ENCODE data around the gene TMCO5A.
"Not testable (repeated sequence)": the region's sequence is repeated elsewhere in the genome, so short reads cannot be mapped to it uniquely, and the experiment has no call there.

The TMCO5A gene
- total RNA-seq = 0 reads per million in 2 experiments

- DNase-seq (ENCODE audit: low read depth) = no peak
Observed at GRCh38 chr15:37934340-37934739, at the start of gene TMCO5A. Gene TMCO5A, plus strand, starts transcription at chr15:37934640. Its CDS starts 1,684 bp downstream, at chr15:37936324.

DNA sequence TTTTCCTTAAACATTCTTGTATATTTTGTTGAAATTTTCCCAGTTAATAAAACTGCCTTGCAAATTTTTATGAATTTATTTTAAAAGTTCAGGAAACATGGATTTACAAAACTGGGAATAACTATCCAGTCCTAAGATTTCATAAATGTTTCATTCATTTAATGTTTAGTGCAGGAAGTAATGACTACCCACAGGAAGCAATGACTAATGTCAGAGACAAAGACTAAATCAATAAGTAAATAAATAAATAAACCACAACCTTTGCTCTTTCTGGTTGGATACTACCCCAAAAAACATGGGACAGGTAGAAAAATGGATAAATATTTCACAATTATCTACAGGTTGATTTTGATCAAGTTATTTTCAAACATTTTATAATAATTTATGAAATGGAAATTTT lies 48.8 kb upstream of the TMCO5A start:
- DNase-seq (ENCODE audit: low read depth) = no peak

DNA sequence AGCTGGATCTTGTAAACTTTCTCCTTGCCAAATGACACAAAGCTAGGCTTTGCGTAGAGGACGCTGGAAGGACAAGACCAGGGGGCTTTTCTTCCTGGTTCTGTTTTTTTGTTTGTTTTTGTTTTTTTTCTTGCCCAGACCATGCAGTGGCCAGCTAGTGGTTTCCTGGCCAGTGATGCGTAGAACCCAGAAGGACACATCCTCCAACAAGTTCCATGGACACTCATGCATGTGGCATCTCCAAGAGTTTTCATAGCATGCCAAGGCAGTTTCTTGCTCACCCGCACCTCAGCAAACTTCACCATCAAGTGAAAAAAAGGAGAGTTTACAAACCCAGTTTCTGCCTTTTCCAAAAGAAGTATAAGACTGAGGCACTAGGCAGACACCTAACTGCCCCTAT lies 46.1 kb upstream of the TMCO5A start:
- DNase-seq (ENCODE audit: low read depth) = no peak

- DNase-seq (ENCODE audit: low read depth) = no peak
Observed at GRCh38 chr15:37891766-37892368, 42.6 kb upstream of the TMCO5A start.

GRCh38 chr15:37893309-37893708 lies 41.1 kb upstream of the TMCO5A start:
- no peak for DNase-seq (ENCODE audit: low read depth)

DNA sequence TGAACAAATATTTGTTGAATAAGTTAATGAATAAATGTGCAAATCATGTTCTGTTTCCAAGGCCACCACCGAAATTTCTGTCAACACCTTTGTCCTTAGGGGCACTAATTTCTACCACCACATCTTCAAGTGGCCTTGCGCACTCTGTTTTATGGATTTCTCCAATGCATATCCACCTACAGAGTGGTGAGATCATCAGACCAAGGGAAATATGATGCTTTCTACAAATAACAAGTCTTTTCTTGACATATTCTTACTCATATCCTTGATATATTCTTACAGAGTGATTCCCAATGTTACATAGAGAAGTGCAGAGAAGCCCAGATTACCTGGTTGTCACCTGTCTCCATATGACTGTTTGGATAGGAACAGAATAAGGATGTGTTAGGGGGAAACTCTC lies 36.1 kb upstream of the TMCO5A start:
- no peak for DNase-seq (ENCODE audit: low read depth)

- no peak for DNase-seq (ENCODE audit: low read depth)
Observed at GRCh38 chr15:37900326-37901221, 33.9 kb upstream of the TMCO5A start.

GRCh38 chr15:37902126-37902525 lies 32.3 kb upstream of the TMCO5A start:
- DNase-seq (ENCODE audit: low read depth) = no peak

GRCh38 chr15:37903919-37904625 lies 30.4 kb upstream of the TMCO5A start:
- DNase-seq (ENCODE audit: low read depth) = no peak

DNA sequence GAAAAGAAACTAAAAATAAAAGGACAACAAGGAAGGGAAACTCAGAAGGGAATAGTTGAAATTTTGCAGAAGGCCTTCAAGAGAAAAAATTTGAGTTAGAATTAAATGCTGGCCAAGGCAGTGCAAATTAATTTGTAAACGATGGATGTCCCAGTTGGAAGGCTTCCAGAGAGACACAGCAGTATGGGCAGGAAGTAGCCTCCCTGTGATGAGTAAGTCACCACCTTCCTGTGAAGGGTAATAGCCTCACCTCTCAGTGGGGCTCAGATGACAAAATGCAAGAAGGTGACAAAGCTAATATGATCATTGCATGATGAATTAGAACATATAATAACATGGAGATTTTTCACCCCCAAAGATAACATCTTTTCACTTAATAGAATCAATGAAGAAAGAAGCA lies 27.3 kb upstream of the TMCO5A start:
- DNase-seq (ENCODE audit: low read depth) = no peak

DNA sequence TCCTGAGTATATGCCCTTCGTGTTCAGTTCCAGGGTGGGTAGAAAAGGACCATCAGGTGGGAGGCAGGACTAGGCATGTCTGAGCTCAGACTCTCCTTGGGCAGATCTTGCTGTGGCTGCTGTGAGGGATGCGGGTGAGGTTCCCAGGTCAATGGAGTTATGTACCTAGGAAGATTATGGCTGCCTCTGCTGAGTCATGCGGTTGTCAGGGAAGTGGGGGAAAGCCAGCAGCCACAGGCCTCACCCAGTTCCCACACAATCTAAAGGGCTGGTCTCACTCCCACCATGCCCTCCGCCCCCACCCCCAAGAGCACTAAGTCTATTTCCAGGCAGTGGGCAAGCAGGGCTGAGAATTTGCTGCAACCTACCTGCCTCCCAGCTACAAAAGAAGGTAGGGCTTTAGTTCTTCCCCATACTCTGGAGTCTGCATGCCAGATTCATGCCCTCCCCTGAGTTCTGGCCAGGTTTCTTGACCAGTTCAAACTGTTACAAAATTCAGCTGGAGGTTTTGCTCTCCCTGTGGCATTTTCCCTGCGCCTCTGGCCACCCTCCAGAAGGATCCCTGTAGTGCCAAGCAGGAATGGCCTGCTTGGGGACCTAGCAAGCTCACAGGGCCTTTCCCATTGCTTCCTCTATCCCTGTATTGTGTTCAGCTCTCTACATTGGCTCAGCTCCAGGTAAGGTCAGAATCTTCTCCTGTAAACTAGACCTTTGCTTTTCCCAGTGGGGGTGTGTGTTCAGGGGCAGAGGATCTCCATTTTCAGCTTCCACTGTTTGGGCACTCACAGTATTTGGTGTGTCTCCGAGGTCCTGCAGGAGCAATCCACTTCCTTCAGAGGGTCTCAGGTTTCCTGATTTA lies 12.7 kb upstream of the TMCO5A start:
- no peak for DNase-seq (ENCODE audit: low read depth)

DNA sequence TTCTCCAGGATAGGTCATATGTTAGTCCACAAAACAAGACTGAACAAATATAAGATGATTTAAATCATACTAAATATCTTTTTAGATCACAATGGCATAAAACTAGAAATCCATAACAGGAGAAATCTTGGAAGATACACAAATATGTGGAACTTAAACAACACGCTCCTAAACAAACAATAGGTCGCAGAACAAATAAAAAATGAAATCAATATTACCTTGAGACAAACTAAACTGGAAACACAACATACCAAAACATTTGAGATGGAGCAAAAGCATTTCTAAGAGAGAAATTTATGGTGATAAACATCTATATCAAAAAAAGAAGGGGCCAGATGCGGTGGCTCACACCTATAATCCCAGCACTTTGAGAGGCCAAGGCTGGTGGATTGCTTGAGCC lies 8.3 kb upstream of the TMCO5A start:
- no peak for DNase-seq (ENCODE audit: low read depth)

DNA sequence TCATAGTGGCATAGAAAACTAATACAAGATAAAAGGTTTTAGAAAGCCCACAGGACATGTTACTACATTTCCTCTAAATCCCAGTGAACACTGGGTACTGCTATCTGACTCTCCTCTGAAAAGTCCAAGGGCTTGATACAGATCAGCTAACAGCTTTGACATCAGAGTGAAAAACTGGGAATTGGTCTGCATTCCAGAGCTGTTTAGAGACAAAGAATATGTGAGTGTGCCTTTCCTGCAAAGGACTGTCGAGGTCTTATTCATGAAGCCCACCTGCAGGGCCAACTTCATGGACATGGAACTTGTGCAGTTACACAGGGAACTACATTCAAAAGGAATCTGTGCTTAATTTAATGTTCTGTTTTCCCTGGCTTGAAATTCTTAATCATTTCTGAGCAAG lies 5.2 kb upstream of the TMCO5A start:
- DNase-seq (ENCODE audit: low read depth) = no peak

GRCh38 chr15:37931321-37931720 lies 3.1 kb upstream of the TMCO5A start:
- DNase-seq (ENCODE audit: low read depth) = no peak

GRCh38 chr15:37931868-37932267 lies 2.6 kb upstream of the TMCO5A start:
- no peak for DNase-seq (ENCODE audit: low read depth)

DNA sequence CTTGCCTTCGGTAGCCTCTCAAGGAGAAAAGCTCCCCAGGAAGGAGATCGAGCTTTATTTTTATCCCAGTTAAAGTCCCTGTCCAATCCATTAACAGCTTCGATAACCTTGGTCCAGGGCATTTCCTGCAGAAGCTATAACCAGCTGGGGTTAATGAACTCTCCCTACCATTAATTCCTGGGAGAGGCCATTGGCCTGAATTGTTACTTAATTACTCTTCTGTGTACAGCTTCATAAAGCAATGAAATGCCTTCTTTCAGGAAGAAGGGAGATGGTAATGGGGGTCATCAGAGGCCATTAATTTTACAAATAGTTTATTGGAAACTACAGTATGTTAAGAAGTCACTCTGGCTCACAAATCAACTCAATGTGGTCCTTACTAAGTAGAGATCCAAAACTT lies 1.9 kb upstream of the TMCO5A start:
- no peak for DNase-seq (ENCODE audit: low read depth)

GRCh38 chr15:37933666-37934065 lies 774 bp upstream of the TMCO5A start:
- DNase-seq (ENCODE audit: low read depth) = no peak

DNA sequence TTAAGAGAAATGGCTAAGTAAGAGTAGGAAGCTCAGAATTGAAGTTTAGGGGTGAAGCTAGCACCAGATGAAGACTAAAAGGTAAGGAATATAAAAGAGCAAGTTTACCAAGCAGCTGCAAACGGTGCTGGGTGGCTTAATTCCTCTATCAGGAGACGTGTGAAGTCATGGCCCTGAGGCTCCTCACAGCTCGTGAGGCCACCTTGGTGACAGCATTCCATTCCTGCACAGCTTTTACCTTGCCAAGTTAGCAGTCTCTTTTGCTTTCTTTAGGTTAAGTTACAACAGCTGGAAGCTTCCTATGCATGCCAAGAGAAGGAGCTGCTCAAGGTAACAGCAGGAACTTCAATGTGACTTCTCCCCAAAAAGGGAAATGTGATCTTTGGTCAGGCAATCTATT lies 6.4 kb downstream of the TMCO5A start:
- DNase-seq (ENCODE audit: low read depth) = no peak

- no peak for DNase-seq (ENCODE audit: low read depth)
Observed at GRCh38 chr15:37941779-37942178, 7.3 kb downstream of the TMCO5A start.

- DNase-seq (ENCODE audit: low read depth) = no peak
Observed at GRCh38 chr15:37951999-37952398, 17.6 kb downstream of the TMCO5A start.

DNA sequence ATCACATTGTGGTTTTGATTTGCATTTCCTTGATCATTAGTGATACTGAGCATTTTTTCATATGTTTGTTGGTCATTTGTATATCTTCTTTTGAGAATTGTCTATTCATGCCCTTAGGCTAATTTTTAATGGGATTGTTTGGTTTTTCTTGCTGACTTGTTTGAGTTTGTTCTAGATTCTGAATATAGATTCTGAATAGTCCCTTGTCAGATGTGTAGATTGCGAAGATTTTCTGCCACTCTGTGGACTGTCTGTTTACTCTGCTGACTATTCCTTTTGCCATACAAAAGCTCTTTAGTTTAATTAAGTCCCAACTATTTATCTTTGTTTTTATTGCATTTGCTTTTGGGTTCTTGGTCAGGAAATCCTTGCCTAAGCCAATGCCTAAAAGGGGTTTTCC lies 26.3 kb downstream of the TMCO5A start:
- not testable (repeated sequence) for DNase-seq (ENCODE audit: low read depth)

DNA sequence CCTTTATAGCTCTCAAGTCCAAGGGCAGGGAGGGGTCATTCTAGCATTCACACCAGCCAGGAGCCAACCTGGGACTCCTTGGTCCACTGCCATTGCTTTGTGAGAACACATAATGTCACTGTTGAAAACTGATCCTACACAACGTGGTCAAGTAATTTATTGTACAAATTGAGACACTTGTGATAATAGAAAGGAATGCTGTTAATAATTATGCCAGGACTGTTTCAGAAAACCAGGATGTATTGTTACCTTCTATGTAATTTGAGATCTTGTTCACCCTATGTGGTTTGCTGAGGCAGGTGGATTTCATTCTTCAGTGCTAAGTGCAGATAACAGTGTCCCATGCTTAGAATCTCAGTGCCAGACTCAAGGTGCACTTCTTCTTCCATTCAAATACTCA lies 33.3 kb downstream of the TMCO5A start:
- DNase-seq (ENCODE audit: low read depth) = no peak
